Fibroblast of pulmonary artery (primary cell): Measurements from ENCODE around the gene SP100.
"Not testable (repeated sequence)": the region's sequence is repeated elsewhere in the genome, so short reads cannot be mapped to it uniquely, and the experiment has no call there.

Experiments
- DNase-seq: peaks from one replicate; pipeline ENCODE4 v3.0.0-alpha.2; 2010; ENCODE audit warnings: low read depth
- H3K4me3 ChIP-seq: replicated peaks from 2 replicates; pipeline ENCODE4 v1.5.1; 2011; ENCODE audit warnings: low read depth, mild to moderate bottlenecking, control low read depth, low read length, moderate library complexity
- TF ChIP-seq, protein P1 (sequence below): IDR thresholded peaks from 2 replicates; pipeline ENCODE4 v1.5.1; 2011; ENCODE audit warnings: mild to moderate bottlenecking, control low read depth, low read length, inconsistent platforms; ENCODE audit errors: missing control alignments

SP100 gene

GRCh38 chr2:230457793-230458192 lies 41.8 kb downstream of the SP100 start:
- TF ChIP-seq, protein P1, sequence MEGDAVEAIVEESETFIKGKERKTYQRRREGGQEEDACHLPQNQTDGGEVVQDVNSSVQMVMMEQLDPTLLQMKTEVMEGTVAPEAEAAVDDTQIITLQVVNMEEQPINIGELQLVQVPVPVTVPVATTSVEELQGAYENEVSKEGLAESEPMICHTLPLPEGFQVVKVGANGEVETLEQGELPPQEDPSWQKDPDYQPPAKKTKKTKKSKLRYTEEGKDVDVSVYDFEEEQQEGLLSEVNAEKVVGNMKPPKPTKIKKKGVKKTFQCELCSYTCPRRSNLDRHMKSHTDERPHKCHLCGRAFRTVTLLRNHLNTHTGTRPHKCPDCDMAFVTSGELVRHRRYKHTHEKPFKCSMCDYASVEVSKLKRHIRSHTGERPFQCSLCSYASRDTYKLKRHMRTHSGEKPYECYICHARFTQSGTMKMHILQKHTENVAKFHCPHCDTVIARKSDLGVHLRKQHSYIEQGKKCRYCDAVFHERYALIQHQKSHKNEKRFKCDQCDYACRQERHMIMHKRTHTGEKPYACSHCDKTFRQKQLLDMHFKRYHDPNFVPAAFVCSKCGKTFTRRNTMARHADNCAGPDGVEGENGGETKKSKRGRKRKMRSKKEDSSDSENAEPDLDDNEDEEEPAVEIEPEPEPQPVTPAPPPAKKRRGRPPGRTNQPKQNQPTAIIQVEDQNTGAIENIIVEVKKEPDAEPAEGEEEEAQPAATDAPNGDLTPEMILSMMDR, result no peak
- no peak overlapping the region for H3K4me3 ChIP-seq
- DNase-seq, result no peak

GRCh38 chr2:230459216-230459615 lies 43.2 kb downstream of the SP100 start:
- DNase-seq, result no peak
- TF ChIP-seq, protein P1, result no peak
- no peak overlapping the region for H3K4me3 ChIP-seq

DNA sequence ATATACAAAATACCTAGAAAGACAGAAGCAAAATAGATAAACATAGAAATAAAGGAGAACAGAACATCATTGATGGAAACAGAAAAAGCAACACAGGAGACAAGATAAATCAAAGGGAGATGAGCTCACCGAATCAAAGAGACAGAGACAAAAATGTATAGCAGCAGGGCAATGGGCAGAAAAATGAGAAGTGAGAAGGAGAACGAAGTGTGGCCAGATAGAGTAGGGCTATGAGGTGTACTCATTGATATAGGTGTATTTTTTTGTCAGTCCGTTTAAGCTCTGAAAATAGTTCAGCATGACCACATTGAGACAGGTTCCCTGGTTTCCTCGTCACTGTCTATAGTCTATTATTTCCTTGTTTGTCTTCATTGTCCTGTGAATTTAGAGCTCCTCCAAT lies 55.1 kb downstream of the SP100 start:
- DNase-seq, result no peak
- TF ChIP-seq, protein P1, result no peak
- H3K4me3 ChIP-seq, result no peak overlapping the region

- DNase-seq, result peak; percentile 72
- TF ChIP-seq, protein P1, result no peak
- H3K4me3 ChIP-seq, result no peak overlapping the region
Measured at GRCh38 chr2:230472621-230473018, 56.6 kb downstream of the SP100 start.

- TF ChIP-seq, protein P1, result no peak
- H3K4me3 ChIP-seq, result no peak overlapping the region
- DNase-seq, result peak; percentile 24
Measured at GRCh38 chr2:230473378-230473777, 57.4 kb downstream of the SP100 start.

GRCh38 chr2:230475143-230475542 lies 59.1 kb downstream of the SP100 start:
- TF ChIP-seq, protein P1, result no peak
- DNase-seq, result no peak

GRCh38 chr2:230485801-230486341 lies 69.9 kb downstream of the SP100 start:
- DNase-seq, result no peak
- no peak overlapping the region for H3K4me3 ChIP-seq
- TF ChIP-seq, protein P1, result no peak

More at GRCh38 chr2:230475143-230475542, 59.1 kb downstream of the SP100 start:
- H3K4me3 ChIP-seq, result no peak overlapping the region

DNA sequence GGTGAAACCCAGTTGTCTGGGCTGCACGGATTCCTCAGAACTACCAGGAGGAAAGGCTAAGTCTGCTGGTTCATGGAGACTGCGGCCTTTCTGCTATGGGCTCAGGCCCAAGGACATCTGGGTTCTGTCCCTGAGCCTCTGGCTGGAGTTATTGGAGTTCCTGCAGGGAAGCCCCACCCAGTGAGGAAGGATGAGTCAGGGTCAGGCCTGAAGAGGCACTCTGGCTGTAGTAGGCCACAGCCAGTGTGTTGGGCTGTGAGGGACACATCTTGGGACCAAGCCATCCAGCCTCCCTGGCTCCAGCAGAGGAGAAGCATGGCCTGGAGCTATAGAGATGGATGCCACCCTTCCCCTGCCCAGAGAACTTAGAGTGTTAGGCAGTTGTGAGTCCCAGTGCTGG lies 75.2 kb downstream of the SP100 start:
- not testable (repeated sequence) for DNase-seq

More for the DNA sequence above, 75.2 kb downstream of the SP100 start:
- not testable (repeated sequence) for H3K4me3 ChIP-seq
